Measurements from ENCODE around the gene EPX.

- no peak for TF ChIP-seq ATF3 (IDR thresholded peaks at IDR 0.05)
- no peak for TF ChIP-seq POLR2AphosphoS5 (IDR thresholded peaks at IDR 0.05; ENCODE audit: low read depth, low read length)
- TF ChIP-seq ZNF274 (IDR thresholded peaks at IDR 0.05; ENCODE audit: low read depth, low read length): no peak
Observed at GRCh38 chr17:58234512-58234911, 42.0 kb downstream of the EPX start.
